ENCODE results near the gene GPR155.
"Not testable (repeated sequence)": the region's sequence is repeated elsewhere in the genome, so short reads cannot be mapped to it uniquely, and the experiment has no call there.

GPR155 gene

DNA sequence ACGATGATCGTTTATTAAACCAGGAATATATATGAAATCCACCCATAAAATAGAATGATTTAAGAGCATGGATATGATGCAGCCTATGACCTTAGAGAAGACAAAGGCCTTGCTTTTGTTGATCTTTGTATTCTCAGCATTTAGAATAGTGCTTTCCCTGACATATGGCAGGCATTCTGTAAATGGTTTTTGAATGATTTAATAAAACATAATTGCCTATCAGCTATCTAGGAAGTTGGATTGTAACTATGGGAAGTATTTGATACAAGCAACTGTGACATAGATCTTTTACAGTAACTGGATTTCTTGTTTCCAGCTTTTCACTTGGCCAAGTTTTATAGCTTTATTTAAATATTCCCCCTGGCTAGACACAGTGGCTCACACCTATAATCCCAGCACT, 5.1 kb upstream of the GPR155 start:
- no peak for DNase-seq

DNA sequence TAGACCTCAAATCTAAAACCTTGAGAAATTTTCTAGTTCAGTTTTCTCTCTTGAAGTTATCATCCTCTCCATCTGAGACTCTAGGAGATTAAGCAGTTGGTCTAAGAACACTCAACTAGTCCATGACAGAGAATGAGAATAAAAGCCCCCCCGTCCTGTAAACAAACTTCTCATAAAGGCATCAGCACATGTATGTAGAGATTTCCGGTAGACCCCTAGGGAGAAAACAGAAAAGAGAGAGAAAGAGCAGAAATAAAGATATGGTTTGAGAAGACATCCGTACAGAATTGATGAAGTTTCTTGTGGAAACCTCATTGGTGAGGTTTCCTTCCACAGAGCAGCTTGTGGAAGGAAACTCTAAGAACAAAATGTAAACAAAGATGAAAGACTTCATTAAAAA, 3.2 kb upstream of the GPR155 start:
- no peak for DNase-seq

DNA sequence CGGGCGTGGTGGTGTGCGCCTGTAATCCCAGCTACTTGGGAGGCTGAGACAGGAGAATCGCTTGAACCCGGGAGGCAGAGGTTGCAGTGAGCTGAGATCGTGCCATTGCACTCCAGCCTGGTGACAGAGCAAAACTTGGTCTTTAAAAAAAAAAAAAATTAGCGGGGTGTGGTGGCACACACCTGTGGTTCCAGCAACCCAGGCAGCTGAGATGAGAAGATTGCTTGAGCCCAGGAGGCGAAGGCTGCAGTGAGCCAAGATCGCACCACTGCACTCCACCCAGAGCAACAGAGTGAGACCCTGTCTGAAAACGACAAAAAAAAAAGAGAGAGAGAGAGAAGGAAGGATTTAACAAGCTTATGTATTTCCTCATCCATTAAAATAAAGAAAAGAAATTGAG, 2.7 kb upstream of the GPR155 start:
- DNase-seq: not testable (repeated sequence)

GRCh38 chr2:174487820-174488162, 962 bp upstream of the GPR155 start:
- no peak for DNase-seq

DNA sequence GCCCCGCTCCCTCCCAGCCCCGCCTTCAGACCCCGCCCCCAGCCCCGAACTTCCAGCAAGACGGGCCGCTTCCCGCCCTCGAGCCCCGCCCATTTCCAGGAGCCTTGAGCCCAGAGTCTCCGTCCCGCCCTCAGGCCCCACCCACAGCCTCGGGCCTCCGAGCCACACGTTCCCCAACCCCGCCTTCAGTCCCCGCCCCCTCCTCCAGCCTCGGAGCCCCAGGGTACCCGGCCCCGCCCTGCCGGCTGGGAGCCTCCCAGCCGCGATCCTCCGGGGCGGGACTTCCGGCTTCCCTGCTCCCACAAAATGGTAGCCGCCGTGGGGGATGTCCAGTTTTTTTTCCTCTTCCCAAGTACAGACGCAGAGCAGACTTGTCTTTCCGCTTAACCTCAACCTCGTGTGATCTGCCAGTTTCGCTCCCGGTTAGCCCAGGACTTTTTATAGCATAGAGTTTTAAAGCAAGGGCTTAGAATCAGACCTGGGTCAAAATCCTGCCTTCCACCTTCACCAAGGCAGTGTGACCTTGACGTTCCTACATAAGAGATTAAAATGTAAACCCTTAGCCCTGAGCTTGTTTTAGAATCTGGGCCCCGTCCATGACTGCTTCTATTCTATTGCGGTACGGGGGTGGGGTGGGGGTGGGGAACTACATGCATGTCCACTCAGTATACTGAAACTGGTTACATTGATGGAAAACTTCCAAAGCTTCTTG, 435 bp upstream of the GPR155 start:
- peak; percentile 100 for DNase-seq

DNA sequence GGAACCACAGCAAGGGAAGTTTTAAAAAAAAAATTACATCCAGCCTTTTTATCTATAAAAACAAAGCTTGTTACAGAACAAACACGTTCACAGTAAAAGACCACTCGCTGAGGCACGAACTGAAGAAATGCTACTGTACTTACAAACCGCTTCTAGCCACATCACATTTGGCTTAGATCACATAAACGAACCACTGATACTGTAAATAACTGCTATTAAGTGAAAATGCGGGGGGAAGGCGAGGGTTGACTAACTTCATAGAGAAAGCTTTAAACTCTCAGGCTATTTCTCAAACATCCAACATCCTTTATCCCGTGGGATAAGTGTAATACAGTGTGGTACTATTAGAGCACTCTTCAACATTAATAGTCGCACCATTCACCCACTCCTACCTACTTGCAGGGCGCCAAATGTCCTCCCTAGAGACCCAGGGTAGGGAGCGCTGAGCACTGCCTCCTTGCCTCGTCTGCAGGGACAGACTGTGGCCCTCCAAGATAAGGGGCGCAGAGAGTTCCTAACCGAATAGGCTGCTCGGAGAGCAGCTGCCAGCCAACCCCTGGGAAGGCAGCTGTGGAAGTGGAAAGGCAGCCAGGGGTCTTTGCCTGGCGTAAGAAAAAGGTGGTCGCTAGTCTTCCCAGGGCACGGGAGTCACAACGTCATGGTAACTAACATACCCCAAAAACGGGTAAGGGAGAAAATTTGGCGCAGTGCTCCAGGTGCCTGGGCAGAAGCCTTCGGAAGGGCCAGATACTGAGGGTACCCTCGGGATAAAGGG, 854 bp downstream of the GPR155 start:
- DNase-seq: peak; percentile 49

- not testable (repeated sequence) for DNase-seq
Measured at GRCh38 chr2:174485045-174485444, 1.8 kb downstream of the GPR155 start.

- DNase-seq: no peak
Measured at GRCh38 chr2:174484573-174484972, 2.3 kb downstream of the GPR155 start.

DNA sequence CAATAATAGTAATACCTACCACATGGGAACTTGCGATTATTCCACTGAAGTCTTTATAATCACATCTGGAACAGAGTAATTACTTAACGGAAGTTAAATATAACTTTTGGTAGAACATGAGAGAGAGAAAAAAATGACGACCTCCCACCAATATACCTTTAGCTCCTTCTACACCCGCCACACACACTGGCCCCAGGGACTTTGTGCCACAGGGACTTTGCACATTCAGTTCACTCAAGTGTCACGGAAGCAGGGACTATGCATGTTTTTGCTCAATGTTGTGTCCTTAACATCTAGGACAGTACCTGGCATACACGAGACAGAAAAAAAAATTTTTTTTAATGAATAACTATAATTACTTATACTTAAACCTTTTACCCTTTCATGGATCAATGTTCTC, 4.0 kb downstream of the GPR155 start:
- no peak for DNase-seq

DNA sequence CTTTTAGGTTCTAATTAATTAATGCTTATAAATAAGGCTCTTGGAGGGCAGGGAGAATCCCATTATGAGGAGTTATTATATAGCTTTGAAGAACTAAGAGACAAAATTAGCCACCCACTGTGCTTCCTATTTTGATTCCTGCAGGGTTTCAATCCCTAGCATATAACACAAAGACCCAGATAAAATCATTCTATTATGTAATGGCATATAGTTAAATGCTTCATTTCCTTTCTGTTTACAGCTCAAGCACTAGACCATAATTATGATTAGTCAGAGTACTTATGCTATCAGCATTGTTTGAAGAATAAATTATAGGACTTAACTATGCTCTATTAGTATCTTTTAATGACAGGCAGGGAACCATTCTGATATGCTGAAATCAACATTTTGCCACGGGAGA, 9.1 kb downstream of the GPR155 start:
- no peak for DNase-seq

DNA sequence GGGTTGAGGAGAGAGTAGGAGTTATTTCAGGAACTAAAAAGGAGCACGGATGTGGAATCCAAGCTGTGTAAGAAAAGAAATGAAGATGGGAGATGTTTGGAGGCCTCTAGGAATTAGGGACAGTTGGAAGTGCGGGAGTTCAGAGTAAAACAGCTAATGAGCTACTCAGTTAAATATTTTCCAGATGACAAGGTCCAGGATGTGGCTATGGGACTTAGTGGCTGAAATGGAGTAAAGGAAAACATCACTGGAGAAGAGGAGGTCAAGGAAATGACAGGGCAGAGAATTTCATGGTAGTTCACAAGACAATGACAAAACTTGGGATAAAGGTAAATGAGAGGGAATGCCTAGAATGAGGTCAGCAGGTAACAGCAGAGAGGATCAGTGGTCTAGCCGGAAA, 13.0 kb downstream of the GPR155 start:
- no peak for DNase-seq

- no peak for DNase-seq
Measured at GRCh38 chr2:174465327-174465726, 21.5 kb downstream of the GPR155 start.

DNA sequence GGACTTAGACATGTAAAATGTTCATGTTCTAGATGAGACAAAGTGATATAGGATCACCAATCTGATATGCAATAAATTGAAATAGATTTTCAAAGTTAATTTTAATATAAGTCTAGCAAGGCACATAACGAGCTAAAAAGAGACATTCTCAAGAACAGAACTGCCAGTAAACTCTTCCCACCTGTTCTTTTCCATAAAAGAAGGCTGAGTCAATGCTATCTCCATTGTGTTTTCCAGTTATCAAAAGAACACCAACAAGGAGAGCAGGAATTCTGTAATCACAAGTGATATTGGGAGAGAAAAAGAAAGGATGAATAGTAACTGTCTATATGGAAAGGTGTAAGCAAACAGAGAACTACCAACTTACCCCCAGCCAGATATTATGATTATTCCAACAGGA, 25.6 kb downstream of the GPR155 start:
- no peak for DNase-seq

- no peak for DNase-seq
Measured at GRCh38 chr2:174454566-174454965, 32.3 kb downstream of the GPR155 start.

- no peak for DNase-seq
Measured at GRCh38 chr2:174450021-174450816, 36.6 kb downstream of the GPR155 start.

DNA sequence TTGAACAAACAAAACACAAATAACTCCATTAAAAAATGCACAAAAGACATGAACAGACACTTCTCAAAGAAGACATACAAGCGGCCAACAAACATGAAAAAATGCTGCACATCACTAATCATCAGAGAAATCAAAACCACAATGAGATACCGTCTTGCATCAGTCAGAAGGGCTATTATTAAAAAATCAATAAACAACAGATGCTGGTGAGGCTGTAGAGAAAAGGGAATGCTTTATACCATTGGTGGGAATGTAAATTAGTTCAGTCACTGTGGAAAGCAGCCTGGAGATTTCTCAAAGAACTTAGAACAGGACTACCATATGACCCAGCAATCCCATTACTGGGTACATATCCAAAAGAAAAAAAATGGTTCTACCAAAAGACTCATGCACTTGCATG, 37.8 kb downstream of the GPR155 start:
- no peak for DNase-seq

- DNase-seq: no peak
Measured at GRCh38 chr2:174446531-174446930, 40.3 kb downstream of the GPR155 start.

GRCh38 chr2:174445248-174445647, 41.6 kb downstream of the GPR155 start:
- DNase-seq: no peak

GRCh38 chr2:174444761-174445160, 42.1 kb downstream of the GPR155 start:
- no peak for DNase-seq

DNA sequence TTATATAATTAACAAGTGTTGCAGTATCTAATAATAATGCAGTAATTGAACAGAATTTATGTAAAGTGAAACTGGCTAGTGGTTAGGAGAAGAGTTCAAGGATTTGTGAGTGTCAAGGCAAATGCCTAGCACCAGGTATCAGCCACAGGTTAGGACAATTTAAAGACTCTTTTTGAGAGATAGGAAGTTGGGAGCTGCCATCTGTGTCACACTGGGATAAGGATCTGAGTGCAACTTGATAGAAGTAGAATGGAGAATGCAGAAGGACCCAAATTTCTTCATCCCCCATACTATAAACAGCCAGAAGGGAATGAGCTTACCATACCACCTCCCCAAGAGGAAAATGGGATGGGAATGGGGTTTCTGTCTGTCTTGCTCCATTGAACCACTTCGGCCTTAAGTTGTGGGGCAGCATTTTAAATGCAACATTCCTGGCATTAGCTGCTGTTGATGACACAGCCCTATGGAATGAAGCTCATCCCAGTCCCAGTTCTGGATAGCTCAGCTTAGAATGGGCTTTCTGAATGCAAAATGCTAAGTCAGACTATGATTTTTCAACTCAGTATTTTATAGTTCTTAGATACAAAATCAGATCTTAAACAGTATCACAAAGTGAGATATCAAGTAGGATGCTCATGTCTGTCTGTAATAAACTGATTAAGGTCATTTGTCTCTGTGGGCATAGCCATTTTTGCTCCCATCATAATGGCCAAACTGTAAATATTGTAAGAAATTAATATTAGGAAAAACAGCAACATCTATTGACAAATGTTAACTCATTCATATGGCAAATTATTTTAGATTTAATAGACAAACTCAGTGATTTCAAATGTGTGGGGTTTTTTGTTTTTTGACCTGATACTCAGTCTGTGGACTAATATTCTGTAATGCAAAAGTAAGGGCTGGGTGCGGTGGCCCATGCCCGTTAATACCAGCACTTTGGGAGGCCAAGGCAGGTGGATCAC, 44.0 kb downstream of the GPR155 start:
- DNase-seq: no peak

- no peak for DNase-seq
Measured at GRCh38 chr2:174439950-174440349, 46.9 kb downstream of the GPR155 start.

DNA sequence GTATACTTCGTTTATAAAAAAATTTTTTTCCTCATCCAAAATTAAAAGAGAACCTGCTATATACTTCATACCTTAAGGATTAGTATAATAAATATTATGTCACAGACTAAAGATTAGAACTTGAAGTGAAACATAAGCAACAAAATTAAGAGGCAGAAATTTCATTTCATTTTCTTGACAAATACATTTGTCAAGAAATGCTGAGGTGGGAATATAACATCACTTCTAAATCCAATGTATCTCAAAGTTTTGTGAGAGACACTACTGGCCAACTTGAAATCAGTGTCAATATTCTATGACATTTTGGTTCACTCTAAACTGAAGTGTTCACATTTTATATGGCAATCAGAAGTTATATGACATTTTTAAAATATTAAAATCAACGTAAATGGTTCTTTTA, 47.5 kb downstream of the GPR155 start:
- no peak for DNase-seq

Measured in left hindlimb (tissue), 1 donor.